ENCODE measurements around the gene ADAMTS17. TPM values are rescaled to one million over a fixed set of nuclear protein-coding genes. Genes with fewer than 3 reads are reported as not detected.

ADAMTS17 gene
- total RNA-seq, 1 donor from 2014 or later = 1.5 TPM

DNA sequence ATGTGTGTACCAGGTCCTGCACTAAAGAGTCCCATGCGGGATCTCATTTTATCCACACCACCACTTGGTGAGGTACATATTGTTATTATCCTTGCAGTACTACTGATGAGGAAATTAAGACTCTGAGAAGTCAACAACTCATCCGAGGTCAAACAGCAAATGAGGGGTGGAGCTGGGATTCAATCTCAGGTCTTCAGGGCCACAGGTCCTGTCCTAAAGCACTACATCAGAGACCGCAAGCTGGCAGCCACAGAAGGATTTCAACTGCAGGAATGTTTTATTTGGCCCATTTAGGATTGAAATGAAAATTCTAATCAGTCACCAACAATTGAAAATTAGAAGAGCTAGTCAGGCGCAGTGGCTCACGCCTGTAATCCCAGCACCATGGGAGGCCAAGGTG is 131.4 kb downstream of the ADAMTS17 start:
- Mint-ChIP-seq H3K9me3 (ENCODE audit: unreplicated experiment) (peaks cover 8% of the 10 kb centered on the region), H3K4me3 (ENCODE audit: unreplicated experiment) (no peak overlapping the region), H3K27ac (ENCODE audit: unreplicated experiment) (no peak overlapping the region), H3K27me3 (ENCODE audit: unreplicated experiment) (peaks cover 7% of the 10 kb centered on the region), H3K4me1 (ENCODE audit: unreplicated experiment) (no peaks in the 10 kb centered on the region), H3K36me3 (ENCODE audit: unreplicated experiment) (no peaks in the 10 kb centered on the region)
- DNase-seq (ENCODE audit: extremely low spot score, unreplicated experiment) = no peak
- TF ChIP-seq, protein P1, sequence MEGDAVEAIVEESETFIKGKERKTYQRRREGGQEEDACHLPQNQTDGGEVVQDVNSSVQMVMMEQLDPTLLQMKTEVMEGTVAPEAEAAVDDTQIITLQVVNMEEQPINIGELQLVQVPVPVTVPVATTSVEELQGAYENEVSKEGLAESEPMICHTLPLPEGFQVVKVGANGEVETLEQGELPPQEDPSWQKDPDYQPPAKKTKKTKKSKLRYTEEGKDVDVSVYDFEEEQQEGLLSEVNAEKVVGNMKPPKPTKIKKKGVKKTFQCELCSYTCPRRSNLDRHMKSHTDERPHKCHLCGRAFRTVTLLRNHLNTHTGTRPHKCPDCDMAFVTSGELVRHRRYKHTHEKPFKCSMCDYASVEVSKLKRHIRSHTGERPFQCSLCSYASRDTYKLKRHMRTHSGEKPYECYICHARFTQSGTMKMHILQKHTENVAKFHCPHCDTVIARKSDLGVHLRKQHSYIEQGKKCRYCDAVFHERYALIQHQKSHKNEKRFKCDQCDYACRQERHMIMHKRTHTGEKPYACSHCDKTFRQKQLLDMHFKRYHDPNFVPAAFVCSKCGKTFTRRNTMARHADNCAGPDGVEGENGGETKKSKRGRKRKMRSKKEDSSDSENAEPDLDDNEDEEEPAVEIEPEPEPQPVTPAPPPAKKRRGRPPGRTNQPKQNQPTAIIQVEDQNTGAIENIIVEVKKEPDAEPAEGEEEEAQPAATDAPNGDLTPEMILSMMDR (IDR thresholded peaks at IDR 0.05) = no peak

DNA sequence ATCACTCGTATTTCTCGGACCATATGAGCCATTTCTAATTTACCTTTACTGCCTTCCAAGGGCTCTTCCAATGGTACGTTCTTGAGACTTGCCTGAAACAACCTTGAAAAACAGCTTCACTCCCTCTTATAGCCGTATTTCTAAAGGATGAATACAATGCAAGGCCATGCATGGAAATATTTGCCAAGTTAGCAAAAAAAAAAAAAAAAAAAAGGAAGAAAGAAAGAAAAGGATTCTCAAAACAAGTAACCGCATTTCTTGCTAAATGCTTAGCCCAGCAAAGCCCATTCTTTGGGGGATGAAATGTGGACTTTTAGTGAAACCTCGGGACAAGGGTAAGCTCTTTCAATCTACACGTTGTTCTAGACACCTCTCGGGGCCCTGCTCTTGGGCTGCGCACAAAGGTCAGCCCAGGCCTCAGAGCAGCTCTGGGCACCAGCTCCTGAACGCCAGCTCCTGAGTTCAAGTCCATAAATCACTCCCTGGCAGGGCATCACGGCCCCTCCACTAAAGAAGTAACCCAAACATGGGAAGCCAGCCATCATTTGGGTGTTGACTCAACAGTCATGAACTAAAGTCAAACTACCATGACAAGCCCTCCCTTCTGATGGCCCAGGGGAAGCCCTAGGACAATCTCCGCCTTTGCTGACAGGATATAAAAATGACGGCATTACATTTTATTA is 132.7 kb downstream of the ADAMTS17 start:
- Mint-ChIP-seq H3K9me3 (ENCODE audit: unreplicated experiment) (peaks cover 8% of the 10 kb centered on the region), H3K27ac (ENCODE audit: unreplicated experiment) (no peak overlapping the region), H3K27me3 (ENCODE audit: unreplicated experiment) (peaks cover 7% of the 10 kb centered on the region), H3K4me1 (ENCODE audit: unreplicated experiment) (no peaks in the 10 kb centered on the region), H3K4me3 (ENCODE audit: unreplicated experiment) (no peak overlapping the region), H3K36me3 (ENCODE audit: unreplicated experiment) (no peaks in the 10 kb centered on the region)
- TF ChIP-seq, protein P1 (IDR thresholded peaks at IDR 0.05) = no peak
- no peak for DNase-seq (ENCODE audit: extremely low spot score, unreplicated experiment)

DNA sequence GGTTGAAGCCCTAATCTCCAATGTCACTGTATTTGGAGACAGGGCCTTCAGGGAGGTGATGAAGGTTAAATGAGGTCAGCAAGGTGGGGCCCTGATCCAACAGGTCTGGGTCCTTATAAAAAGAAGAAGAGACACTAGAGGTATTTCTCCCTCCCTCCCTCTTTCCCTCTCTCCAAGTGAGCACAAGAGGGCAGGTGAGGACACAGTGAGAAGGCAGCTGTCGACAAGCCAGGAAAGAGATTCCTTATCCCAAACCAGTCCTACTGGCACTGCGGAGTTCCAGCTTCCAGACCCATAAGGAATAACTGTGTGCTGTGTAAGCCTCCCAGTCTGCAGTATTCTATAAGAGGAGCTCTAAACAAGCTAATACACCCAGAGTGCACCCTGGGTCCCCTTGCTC is 134.7 kb downstream of the ADAMTS17 start:
- Mint-ChIP-seq H3K27ac (ENCODE audit: unreplicated experiment) (no peak overlapping the region), H3K9me3 (ENCODE audit: unreplicated experiment) (peaks cover 8% of the 10 kb centered on the region), H3K4me1 (ENCODE audit: unreplicated experiment) (no peaks in the 10 kb centered on the region)

DNA sequence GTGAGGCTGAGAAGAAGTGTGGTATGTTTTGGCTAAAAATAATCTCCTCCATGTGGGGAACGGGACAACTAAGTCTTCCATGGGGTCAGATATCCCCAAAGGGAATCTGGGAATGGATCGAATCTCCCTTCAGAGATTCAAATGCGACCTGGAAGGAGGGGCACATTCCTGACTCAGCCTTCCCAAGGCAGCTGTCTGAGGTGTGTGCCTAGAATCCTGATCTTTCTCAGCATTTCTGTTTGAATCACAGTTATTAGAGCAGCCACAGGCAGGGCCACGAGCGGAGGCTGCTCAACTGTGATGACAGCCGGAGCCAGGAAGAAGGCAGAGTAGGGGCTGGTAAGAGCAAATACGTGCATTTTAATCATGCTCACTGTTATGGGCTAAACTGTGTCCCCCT is 135.1 kb downstream of the ADAMTS17 start:
- DNase-seq (ENCODE audit: extremely low spot score, unreplicated experiment) = no peak
- no peaks in the 10 kb centered on the region for H3K36me3 Mint-ChIP-seq (ENCODE audit: unreplicated experiment)
- no peak overlapping the region for H3K4me3 Mint-ChIP-seq (ENCODE audit: unreplicated experiment)

More for the DNA sequence above, 134.7 kb downstream of the ADAMTS17 start:
- H3K36me3 Mint-ChIP-seq (ENCODE audit: unreplicated experiment) = no peaks in the 10 kb centered on the region
- TF ChIP-seq, protein P1 (IDR thresholded peaks at IDR 0.05) = no peak
- peaks cover under 1% of the 10 kb centered on the region for H3K27me3 Mint-ChIP-seq (ENCODE audit: unreplicated experiment)
- no peak for DNase-seq (ENCODE audit: extremely low spot score, unreplicated experiment)
- H3K4me3 Mint-ChIP-seq (ENCODE audit: unreplicated experiment) = no peak overlapping the region

DNA sequence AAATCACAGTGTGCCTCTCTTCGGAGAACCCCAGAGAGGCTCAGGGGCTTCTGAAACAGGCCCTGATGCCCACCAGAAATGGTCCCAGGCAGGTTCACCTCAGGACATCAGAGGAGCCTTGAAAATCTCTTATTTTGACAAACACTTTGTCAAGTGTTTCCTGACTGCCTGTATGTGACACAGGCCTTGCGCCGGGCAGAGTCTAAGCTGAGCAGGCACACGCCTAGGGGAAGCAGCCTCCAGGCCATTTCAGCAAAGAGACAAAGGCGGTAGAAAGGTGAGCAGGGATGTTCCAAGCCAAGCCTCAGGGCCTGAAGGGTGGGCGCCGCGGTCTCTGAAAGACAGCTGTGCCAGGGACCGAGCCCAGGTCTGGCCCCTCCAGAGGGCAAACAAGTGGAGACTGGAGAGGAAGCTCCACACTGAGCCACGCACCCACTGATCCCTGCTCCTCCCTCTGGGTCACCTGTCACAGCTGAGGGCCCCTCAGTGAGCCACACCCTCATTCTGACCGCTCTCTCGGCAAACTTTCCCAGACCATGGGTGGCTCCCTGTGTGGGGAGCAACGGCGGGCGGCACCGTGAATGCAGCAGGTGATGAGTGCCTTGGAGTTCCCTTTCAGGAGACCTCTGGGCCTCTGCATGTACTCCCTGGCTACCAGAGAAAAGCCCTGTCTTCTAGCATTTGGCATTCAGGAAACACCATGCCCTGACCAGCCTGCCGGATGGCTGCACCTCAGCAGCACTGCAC is 136.1 kb downstream of the ADAMTS17 start:
- Mint-ChIP-seq H3K27me3 (ENCODE audit: unreplicated experiment) (no peaks in the 10 kb centered on the region), H3K36me3 (ENCODE audit: unreplicated experiment) (no peaks in the 10 kb centered on the region), H3K4me1 (ENCODE audit: unreplicated experiment) (no peaks in the 10 kb centered on the region), H3K9me3 (ENCODE audit: unreplicated experiment) (peaks cover 8% of the 10 kb centered on the region), H3K27ac (ENCODE audit: unreplicated experiment) (no peak overlapping the region), H3K4me3 (ENCODE audit: unreplicated experiment) (no peak overlapping the region)
- no peak for DNase-seq (ENCODE audit: extremely low spot score, unreplicated experiment)
- TF ChIP-seq, protein P1 (IDR thresholded peaks at IDR 0.05) = no peak

More for the DNA sequence above, 135.1 kb downstream of the ADAMTS17 start:
- no peak overlapping the region for H3K27ac Mint-ChIP-seq (ENCODE audit: unreplicated experiment)
- no peaks in the 10 kb centered on the region for H3K27me3 Mint-ChIP-seq (ENCODE audit: unreplicated experiment)
- TF ChIP-seq, protein P1 (IDR thresholded peaks at IDR 0.05) = no peak
- peaks cover 8% of the 10 kb centered on the region for H3K9me3 Mint-ChIP-seq (ENCODE audit: unreplicated experiment)
- no peaks in the 10 kb centered on the region for H3K4me1 Mint-ChIP-seq (ENCODE audit: unreplicated experiment)

Data from osteocyte (in vitro differentiated cells).